ENCODE data around the gene ABCC10. TPM values are rescaled to one million over a fixed set of nuclear protein-coding genes. Genes with fewer than 3 reads are reported as not detected.

The ABCC10 gene
- polyA plus RNA-seq, 3 donors: 7.6 to 32.8 (median 10.2) TPM

- no peak overlapping the region for H3K27ac ChIP-seq (ENCODE audit: low read depth in 1 of 2, low read length in 2 of 2)
- Mint-ChIP-seq H3K27ac (no peak overlapping the region), H3K4me3 (peak overlapping the region in 1 of 2 donors; percentile 44), H3K27me3 (ENCODE audit: low read depth in 3 of 3) (no peaks in the 10 kb centered on the region), H3K36me3 (peaks cover 90 to 96% of the 10 kb centered on the region in 2 donors), H3K9me3 (no peaks in the 10 kb centered on the region), H3K4me1 (no peaks in the 10 kb centered on the region)
- H3K4me2 ChIP-seq (replicated peaks; ENCODE audit: extremely low read depth, low read length, poor library complexity, severe bottlenecking): no peak overlapping the region
- no peak for TF ChIP-seq CTCF (IDR thresholded peaks at IDR 0.05)
- intact Hi-C loops (cut with micrococcal nuclease): no loop called here
- no peaks in the 10 kb centered on the region for H4K20me1 ChIP-seq (ENCODE audit: insufficient read depth, low read length)
- 98% methylated on average over 16 of the region's 16 CpGs for WGBS (ENCODE audit: insufficient coverage)
- H3K79me2 ChIP-seq (ENCODE audit: insufficient read depth, low read length): no peaks in the 10 kb centered on the region
- no peak overlapping the region for H3K9ac ChIP-seq (ENCODE audit: insufficient read depth, low read length, poor library complexity, severe bottlenecking)
- H3K9me3 ChIP-seq (replicated peaks in 1 of 2; ENCODE audit: control insufficient read depth in 1 of 2, insufficient read depth in 1 of 2, low read length in 2 of 2): no peaks in the 10 kb centered on the region
- peaks cover 91 to 97% of the 10 kb centered on the region in 2 donors for H3K36me3 ChIP-seq (replicated peaks in 1 of 2; ENCODE audit: control insufficient read depth in 1 of 2, insufficient read depth in 2 of 2, low read length in 2 of 2)
- no peak for DNase-seq
- H3K27me3 ChIP-seq (ENCODE audit: control insufficient read depth in 2 of 2, insufficient read depth in 2 of 2, low read length in 2 of 2): no peaks in the 10 kb centered on the region
- no peak overlapping the region for H3K4me3 ChIP-seq (replicated peaks in 1 of 3; ENCODE audit: low read depth in 2 of 3, low read length in 3 of 3)
- H3K4me1 ChIP-seq (ENCODE audit: control insufficient read depth in 1 of 2, insufficient read depth in 2 of 2, low read length in 2 of 2): no peaks in the 10 kb centered on the region
- no peak overlapping the region for H2AFZ ChIP-seq (ENCODE audit: insufficient read depth, low read depth, low read length, poor library complexity, severe bottlenecking)
These were observed 20.3 kb downstream of the ABCC10 start for GRCh38 chr6:43447604-43448003.

- H4K20me1 ChIP-seq (ENCODE audit: insufficient read depth, low read length): no peaks in the 10 kb centered on the region
- no peak for TF ChIP-seq CTCF (IDR thresholded peaks at IDR 0.05)
- H3K4me3 Mint-ChIP-seq: no peak overlapping the region
These were observed 21.6 kb downstream of the ABCC10 start for GRCh38 chr6:43448916-43449315.

More at GRCh38 chr6:43448916-43449315, 21.6 kb downstream of the ABCC10 start:
- no peak overlapping the region for H3K4me3 ChIP-seq (replicated peaks in 1 of 3; ENCODE audit: low read depth in 2 of 3, low read length in 3 of 3)
- H3K4me1 ChIP-seq (ENCODE audit: control insufficient read depth in 1 of 2, insufficient read depth in 2 of 2, low read length in 2 of 2): no peaks in the 10 kb centered on the region
- H2AFZ ChIP-seq (ENCODE audit: insufficient read depth, low read depth, low read length, poor library complexity, severe bottlenecking): no peak overlapping the region
- no peak overlapping the region for H3K4me2 ChIP-seq (replicated peaks; ENCODE audit: extremely low read depth, low read length, poor library complexity, severe bottlenecking)
- H3K4me1 Mint-ChIP-seq: peaks cover 2% of the 10 kb centered on the region
- H3K27me3 ChIP-seq (ENCODE audit: control insufficient read depth in 2 of 2, insufficient read depth in 2 of 2, low read length in 2 of 2): no peaks in the 10 kb centered on the region
- no peaks in the 10 kb centered on the region for H3K9me3 Mint-ChIP-seq
- H3K27ac ChIP-seq (ENCODE audit: low read depth in 1 of 2, low read length in 2 of 2): no peak overlapping the region
- WGBS (ENCODE audit: insufficient coverage): 100% methylated on average over 2 of the region's 4 CpGs
- H3K36me3 ChIP-seq (replicated peaks in 1 of 2; ENCODE audit: control insufficient read depth in 1 of 2, insufficient read depth in 2 of 2, low read length in 2 of 2): peaks cover 82 to 94% of the 10 kb centered on the region in 2 donors
- H3K79me2 ChIP-seq (ENCODE audit: insufficient read depth, low read length): no peaks in the 10 kb centered on the region
- peak overlapping the region in 2 of 7 donors; percentile 2 to 21 for H3K27ac Mint-ChIP-seq
- intact Hi-C loops (cut with micrococcal nuclease): no loop called here
- DNase-seq: no peak
- H3K9me3 ChIP-seq (replicated peaks in 1 of 2; ENCODE audit: control insufficient read depth in 1 of 2, insufficient read depth in 1 of 2, low read length in 2 of 2): no peaks in the 10 kb centered on the region
- no peak overlapping the region for H3K9ac ChIP-seq (ENCODE audit: insufficient read depth, low read length, poor library complexity, severe bottlenecking)
- peaks cover 0 to 4% (median 0%) of the 10 kb centered on the region in 3 donors for H3K27me3 Mint-ChIP-seq (ENCODE audit: low read depth in 3 of 3)
- H3K36me3 Mint-ChIP-seq: peaks cover 89 to 95% of the 10 kb centered on the region in 2 donors
